Measurements from ENCODE around the gene ATXN1.

DNA sequence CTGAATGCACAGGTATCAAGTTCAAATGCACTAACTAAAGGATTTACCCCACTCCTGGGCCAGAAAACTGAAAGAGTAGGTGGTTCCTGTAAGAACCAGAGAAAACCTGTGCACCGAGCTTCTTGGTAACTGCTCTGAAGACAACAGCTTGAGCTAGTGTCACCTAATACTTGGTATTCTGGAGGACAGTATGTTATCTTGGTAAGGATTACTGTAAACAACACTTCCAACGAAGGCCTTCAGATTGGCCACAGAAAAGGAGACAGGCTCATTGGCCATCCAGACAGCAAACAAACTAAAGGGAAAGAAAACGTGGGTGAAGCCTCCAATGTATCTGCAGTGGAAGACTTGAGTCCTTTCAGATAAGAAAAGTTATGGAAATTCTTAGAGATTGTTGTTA, 461.4 kb downstream of the ATXN1 start:
- TF ChIP-seq POLR2A (IDR thresholded peaks at IDR 0.05) (no peak), CTCF (IDR thresholded peaks at IDR 0.05) (no peak)

Data from lower leg skin (tissue), 3 donors.